Mesendoderm (in vitro differentiated cells): ENCODE measurements around the gene TMEM272.

Experiments
- DNase-seq: peaks from one replicate; pipeline ENCODE4 v3.0.0; 2013
- H2AK5ac ChIP-seq: 2 replicates; pipeline ENCODE4 v1.6.1; 2013; ENCODE audit warnings: low read length, inconsistent platforms
- H2BK120ac ChIP-seq: 2 replicates; pipeline ENCODE4 v1.6.1; 2013; ENCODE audit warnings: low read depth, mild to moderate bottlenecking, low read length, moderate library complexity, mixed read lengths
- H2BK15ac ChIP-seq: replicated peaks from 2 replicates; pipeline ENCODE4 v1.6.1; 2013; ENCODE audit warnings: low read depth, mild to moderate bottlenecking, moderate library complexity
- H2BK5ac ChIP-seq: 2 replicates; pipeline ENCODE4 v1.6.1; 2013; ENCODE audit warnings: low read length, inconsistent platforms
- H3K18ac ChIP-seq: 2 replicates; pipeline ENCODE4 v1.6.1; 2013; ENCODE audit warnings: mild to moderate bottlenecking, low read length, mixed read lengths
- H3K23ac ChIP-seq: one replicate; pipeline ENCODE4 v1.6.1; 2013; ENCODE audit warnings: low read length
- H3K27ac ChIP-seq: 2 replicates; pipeline ENCODE4 v1.5.1; 2013; ENCODE audit warnings: low read depth, mild to moderate bottlenecking, inconsistent platforms, low read length, moderate library complexity
- H3K27me3 ChIP-seq: 2 replicates; pipeline ENCODE4 v1.6.1; 2013; ENCODE audit warnings: low read length, control low read depth, mild to moderate bottlenecking, inconsistent platforms; ENCODE audit not compliant: insufficient read depth, poor library complexity
- H3K36me3 ChIP-seq: 2 replicates; pipeline ENCODE4 v1.6.1; 2013; ENCODE audit warnings: low read length, inconsistent platforms; ENCODE audit not compliant: control insufficient read depth, insufficient read depth
- H3K4ac ChIP-seq: one replicate; pipeline ENCODE4 v1.6.1; 2013; ENCODE audit warnings: low read depth, mild to moderate bottlenecking, low read length, moderate library complexity
- H3K4me1 ChIP-seq: 2 replicates; pipeline ENCODE4 v1.6.1; 2013; ENCODE audit warnings: low read depth, low read length, inconsistent platforms; ENCODE audit not compliant: control insufficient read depth
- H3K4me2 ChIP-seq: 2 replicates; pipeline ENCODE4 v1.6.1; 2013; ENCODE audit warnings: low read length
- H3K4me3 ChIP-seq: 2 replicates; pipeline ENCODE4 v1.5.1; 2013; ENCODE audit warnings: mild to moderate bottlenecking, low read length
- H3K56ac ChIP-seq: one replicate; pipeline ENCODE4 v1.6.1; 2013; ENCODE audit warnings: low read length
- H3K79me1 ChIP-seq: 2 replicates; pipeline ENCODE4 v1.6.1; 2013; ENCODE audit warnings: low read length, inconsistent platforms
- H3K79me2 ChIP-seq: 2 replicates; pipeline ENCODE4 v1.6.1; 2013; ENCODE audit warnings: mild to moderate bottlenecking, low read length; ENCODE audit not compliant: control insufficient read depth, insufficient read depth
- H3K9ac ChIP-seq: 2 replicates; pipeline ENCODE4 v1.6.1; 2013; ENCODE audit warnings: low read length, inconsistent platforms
- H4K5ac ChIP-seq: one replicate; pipeline ENCODE4 v1.6.1; 2013; ENCODE audit warnings: low read length
- H4K8ac ChIP-seq: one replicate; pipeline ENCODE4 v1.6.1; 2013; ENCODE audit warnings: low read depth, mild to moderate bottlenecking, control low read depth, low read length, moderate library complexity
- WGBS: extraction: QIAGEN DNeasy Blood & Tissue Kit; methylation state at CpG from one replicate; pipeline ENCODE4 v1.1.7; 2013; ENCODE audit warnings: low lambda C conversion rate, missing lambda C conversion rate; ENCODE audit not compliant: insufficient coverage; ENCODE audit errors: extremely low coverage; 5-methylcytosine and 5-hydroxymethylcytosine counted together

The TMEM272 gene

DNA sequence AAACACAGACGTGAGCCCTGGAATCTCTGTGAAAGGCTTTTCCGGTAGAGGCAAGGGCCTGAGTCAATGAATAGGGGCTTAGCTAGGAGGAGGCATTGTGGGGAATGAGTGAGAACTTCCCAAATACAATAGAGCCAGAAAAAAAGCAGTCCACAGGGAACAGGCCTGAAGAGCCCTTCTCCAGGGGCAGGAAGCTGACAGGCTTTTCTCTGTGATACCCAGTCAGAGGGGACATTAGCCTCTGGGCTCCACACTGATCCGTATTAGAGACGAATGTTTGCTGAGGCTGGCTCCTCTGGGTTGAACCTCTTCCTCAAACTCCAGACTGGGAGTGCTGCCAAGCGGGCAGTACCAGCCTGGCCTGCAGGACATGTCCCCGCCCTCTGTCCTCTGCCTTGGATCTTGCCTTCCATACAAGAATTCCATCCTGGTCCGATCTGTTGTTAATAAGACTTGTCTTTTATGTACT is 43.3 kb downstream of the TMEM272 start:
- Histone ChIP-seq H3K23ac (no peak overlapping the region), H3K36me3 (no peaks in the 10 kb centered on the region), H3K4me3 (no peak overlapping the region), H3K18ac (no peak overlapping the region), H2BK5ac (no peak overlapping the region), H2AK5ac (no peak overlapping the region), H3K4ac (no peak overlapping the region), H4K8ac (no peak overlapping the region), H3K56ac (no peak overlapping the region), H3K9ac (no peak overlapping the region), H2BK15ac (no peak overlapping the region), H4K5ac (no peak overlapping the region), H3K4me2 (no peak overlapping the region), H3K27me3 (no peaks in the 10 kb centered on the region), H3K79me2 (no peaks in the 10 kb centered on the region), H3K27ac (no peak overlapping the region), H2BK120ac (no peak overlapping the region), H3K4me1 (peaks cover 16% of the 10 kb centered on the region), H3K79me1 (no peaks in the 10 kb centered on the region)
- peak; percentile 63 for DNase-seq
- no CpG with 5 or more reads among the region's 7 CpGs for WGBS

DNA sequence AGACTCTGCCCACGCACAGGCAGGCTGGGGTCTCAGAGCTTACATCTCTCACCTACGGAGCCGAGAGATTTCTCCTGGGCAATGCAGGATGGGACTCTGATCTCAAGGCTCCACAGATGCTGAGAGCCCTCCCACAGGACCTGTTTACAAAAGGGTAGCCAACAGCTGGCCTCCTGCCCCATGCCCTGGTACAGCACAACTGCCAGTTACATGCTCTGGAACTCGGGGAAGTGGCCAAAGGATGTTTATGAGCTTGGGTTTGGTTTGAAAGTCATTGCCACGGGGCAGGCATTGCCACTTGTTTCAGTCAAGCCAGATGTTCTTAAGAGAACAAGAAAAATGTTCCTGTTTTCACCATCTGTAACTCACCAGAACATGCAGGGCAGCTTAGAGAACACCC is 44.5 kb downstream of the TMEM272 start:
- no peak overlapping the region for H3K4me2 ChIP-seq
- H3K36me3 ChIP-seq: no peaks in the 10 kb centered on the region
- H3K4me1 ChIP-seq: peaks cover 18% of the 10 kb centered on the region
- H3K9ac ChIP-seq: no peak overlapping the region
- no peak overlapping the region for H4K5ac ChIP-seq
- WGBS: no CpG with 5 or more reads among the region's 5 CpGs
- no peak overlapping the region for H3K56ac ChIP-seq
- no peak overlapping the region for H3K23ac ChIP-seq
- H2AK5ac ChIP-seq: no peak overlapping the region
- no peak overlapping the region for H4K8ac ChIP-seq
- no peak overlapping the region for H3K4me3 ChIP-seq
- H3K79me2 ChIP-seq: no peaks in the 10 kb centered on the region
- no peak for DNase-seq
- no peak overlapping the region for H2BK15ac ChIP-seq
- no peak overlapping the region for H3K4ac ChIP-seq
- no peak overlapping the region for H3K18ac ChIP-seq
- H3K79me1 ChIP-seq: no peaks in the 10 kb centered on the region
- no peak overlapping the region for H2BK5ac ChIP-seq
- H2BK120ac ChIP-seq: no peak overlapping the region
- H3K27ac ChIP-seq: no peak overlapping the region
- H3K27me3 ChIP-seq: no peaks in the 10 kb centered on the region

DNA sequence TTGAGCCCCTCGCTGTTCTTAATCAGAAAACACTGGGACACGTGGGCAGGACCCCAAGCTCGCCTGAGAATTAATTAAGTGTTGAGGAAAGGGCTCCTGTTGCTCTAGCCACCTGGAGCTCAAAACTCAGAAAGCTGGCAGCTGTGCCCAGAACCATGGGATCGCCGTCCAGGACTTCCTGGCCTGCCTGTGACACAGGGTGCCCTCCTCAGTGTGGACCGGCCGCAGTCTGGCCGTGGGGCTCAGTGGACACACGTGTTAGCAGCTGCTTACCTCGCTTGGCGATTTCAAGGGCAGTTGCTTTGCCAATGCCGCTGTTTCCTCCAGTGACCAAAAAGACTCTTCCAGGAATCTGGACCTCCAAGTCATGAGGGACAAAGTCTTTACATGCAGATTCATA is 45.7 kb downstream of the TMEM272 start:
- Histone ChIP-seq H3K4me2 (no peak overlapping the region), H3K79me1 (no peaks in the 10 kb centered on the region), H3K56ac (no peak overlapping the region), H3K4ac (no peak overlapping the region), H3K4me3 (no peak overlapping the region), H2AK5ac (no peak overlapping the region), H3K23ac (no peak overlapping the region), H2BK5ac (no peak overlapping the region), H3K9ac (no peak overlapping the region), H3K27me3 (no peaks in the 10 kb centered on the region), H2BK120ac (no peak overlapping the region), H3K36me3 (no peaks in the 10 kb centered on the region), H4K5ac (no peak overlapping the region), H3K79me2 (no peaks in the 10 kb centered on the region), H3K27ac (no peak overlapping the region), H2BK15ac (no peak overlapping the region), H4K8ac (no peak overlapping the region), H3K18ac (no peak overlapping the region), H3K4me1 (peaks cover 18% of the 10 kb centered on the region)
- DNase-seq: no peak
- WGBS: no CpG with 5 or more reads among the region's 12 CpGs

DNA sequence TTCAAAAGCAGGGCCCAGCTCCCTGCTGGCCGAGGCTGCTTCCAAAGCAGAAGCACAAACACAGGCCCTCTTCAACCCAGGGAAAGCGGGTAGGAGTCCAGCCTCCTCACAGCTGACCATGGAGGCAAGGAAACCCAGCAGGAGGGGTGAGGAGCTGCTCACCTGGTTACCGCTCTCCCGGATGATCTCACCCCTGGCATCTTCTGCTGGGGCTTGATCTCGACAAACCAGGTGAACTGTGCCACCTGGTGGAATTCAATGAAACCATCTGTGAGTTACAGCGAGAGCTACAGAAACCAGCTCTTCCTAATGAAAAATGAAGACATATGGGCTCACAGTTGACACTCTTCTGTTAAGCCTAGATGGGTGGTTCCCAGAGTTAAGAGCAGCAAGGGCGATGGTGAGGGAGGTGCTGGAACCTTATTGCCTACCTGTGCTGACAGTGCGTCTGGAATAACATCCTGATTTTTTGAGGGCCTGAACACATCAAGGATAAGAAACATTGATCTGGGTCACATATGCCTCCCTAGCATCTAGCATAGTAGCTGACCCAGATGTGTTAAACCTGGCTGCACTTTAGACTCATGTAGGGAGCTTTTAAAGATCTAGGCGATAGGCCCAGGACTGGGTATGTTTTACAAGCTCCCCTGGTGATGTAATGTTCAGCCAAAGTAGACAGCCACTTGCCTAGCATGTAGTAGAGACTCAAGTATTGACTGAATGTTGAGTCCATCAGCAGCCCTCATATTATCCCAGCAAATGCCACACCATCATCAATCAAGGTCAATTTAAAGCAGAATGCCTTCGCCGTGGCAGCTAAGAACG is 47.1 kb downstream of the TMEM272 start:
- Histone ChIP-seq H3K79me1 (no peaks in the 10 kb centered on the region), H3K4me1 (peaks cover 14% of the 10 kb centered on the region), H3K4ac (no peak overlapping the region), H2AK5ac (no peak overlapping the region), H3K27me3 (no peaks in the 10 kb centered on the region), H2BK120ac (no peak overlapping the region), H2BK5ac (no peak overlapping the region), H3K36me3 (no peaks in the 10 kb centered on the region), H3K4me2 (no peak overlapping the region), H3K79me2 (no peaks in the 10 kb centered on the region), H2BK15ac (no peak overlapping the region), H3K9ac (no peak overlapping the region), H3K56ac (peak overlapping the region; percentile 30), H4K5ac (no peak overlapping the region), H3K23ac (no peak overlapping the region), H3K4me3 (no peak overlapping the region), H3K27ac (no peak overlapping the region), H4K8ac (no peak overlapping the region), H3K18ac (no peak overlapping the region)
- WGBS: no CpG with 5 or more reads among the region's 12 CpGs
- peak; percentile 94 for DNase-seq

DNA sequence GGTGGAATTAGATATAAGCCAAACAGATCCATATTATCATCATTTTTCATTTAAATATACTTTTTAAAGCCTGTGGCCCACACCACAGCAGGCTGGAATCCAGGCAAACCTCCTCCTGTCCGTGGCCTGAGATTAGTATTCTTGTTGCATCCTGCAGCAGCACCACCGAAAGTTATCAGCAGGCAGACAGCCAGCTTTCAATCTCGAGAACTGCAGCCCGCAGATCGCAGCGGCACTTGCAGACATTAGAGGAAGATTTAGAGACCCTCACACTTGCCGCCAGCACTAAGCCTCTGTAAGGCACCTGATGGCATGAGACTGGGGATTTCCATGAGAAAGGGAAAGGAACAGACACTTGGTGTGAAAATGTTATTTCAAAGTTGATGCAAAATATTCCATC is 48.4 kb downstream of the TMEM272 start:
- Histone ChIP-seq H2BK5ac (no peak overlapping the region), H3K23ac (no peak overlapping the region), H2AK5ac (no peak overlapping the region), H4K8ac (no peak overlapping the region), H2BK15ac (no peak overlapping the region), H3K27me3 (no peaks in the 10 kb centered on the region), H3K79me2 (no peaks in the 10 kb centered on the region), H3K56ac (no peak overlapping the region), H3K27ac (no peak overlapping the region), H3K4me2 (no peak overlapping the region), H4K5ac (no peak overlapping the region), H3K4me3 (no peak overlapping the region), H2BK120ac (no peak overlapping the region), H3K36me3 (no peaks in the 10 kb centered on the region), H3K79me1 (no peaks in the 10 kb centered on the region), H3K18ac (no peak overlapping the region), H3K4ac (no peak overlapping the region), H3K4me1 (peaks cover 7% of the 10 kb centered on the region), H3K9ac (no peak overlapping the region)
- WGBS: no CpG with 5 or more reads among the region's 7 CpGs
- no peak for DNase-seq

DNA sequence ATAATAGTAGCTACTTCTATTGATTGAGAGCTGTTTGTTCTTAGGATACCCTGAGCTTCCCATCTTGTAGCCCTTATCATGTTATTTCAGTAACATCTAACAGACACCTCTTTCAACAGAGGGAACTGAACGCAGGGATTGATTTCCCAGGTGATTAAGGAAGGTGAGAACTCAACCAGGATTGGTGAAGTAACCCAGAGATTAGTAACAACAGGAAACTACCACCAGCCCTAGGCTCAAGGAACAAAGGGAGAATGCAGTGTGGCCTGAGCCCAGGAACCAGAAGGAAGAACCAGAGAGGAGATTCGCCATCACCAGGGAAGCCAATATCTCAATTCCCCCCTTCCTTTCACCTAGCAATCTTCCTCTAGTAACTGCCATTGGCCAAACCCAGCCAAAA is 49.6 kb downstream of the TMEM272 start:
- no peak overlapping the region for H2BK120ac ChIP-seq

More for the DNA sequence above, 49.6 kb downstream of the TMEM272 start:
- Histone ChIP-seq H3K4me3 (no peak overlapping the region), H3K18ac (no peak overlapping the region), H3K4me1 (peaks cover 7% of the 10 kb centered on the region), H2AK5ac (no peak overlapping the region), H3K27me3 (no peaks in the 10 kb centered on the region), H3K79me1 (no peaks in the 10 kb centered on the region), H3K4ac (no peak overlapping the region), H3K27ac (no peak overlapping the region), H3K56ac (no peak overlapping the region), H2BK15ac (no peak overlapping the region), H3K9ac (no peak overlapping the region), H2BK5ac (no peak overlapping the region), H3K23ac (no peak overlapping the region), H3K4me2 (no peak overlapping the region), H3K79me2 (no peaks in the 10 kb centered on the region), H3K36me3 (no peaks in the 10 kb centered on the region), H4K5ac (no peak overlapping the region), H4K8ac (no peak overlapping the region)
- no CpG with 5 or more reads among the region's 2 CpGs for WGBS
- DNase-seq: peak; percentile 83
